ENCODE measurements around the gene CCDC60. TPM values are rescaled to one million over a fixed set of nuclear protein-coding genes. Genes with fewer than 3 reads are reported as not detected.

The CCDC60 gene
- polyA plus RNA-seq, 3 donors: not detected

GRCh38 chr12:119391673-119392072, 57.1 kb downstream of the CCDC60 start:
- Histone ChIP-seq H4K20me1 (ENCODE audit: insufficient read depth, low read length) (no peaks in the 10 kb centered on the region), H3K36me3 (replicated peaks in 1 of 2; ENCODE audit: control insufficient read depth in 1 of 2, insufficient read depth in 2 of 2, low read length in 2 of 2) (no peaks in the 10 kb centered on the region), H3K9me3 (replicated peaks in 1 of 2; ENCODE audit: control insufficient read depth in 1 of 2, insufficient read depth in 1 of 2, low read length in 2 of 2) (no peaks in the 10 kb centered on the region), H3K27me3 (ENCODE audit: control insufficient read depth in 2 of 2, insufficient read depth in 2 of 2, low read length in 2 of 2) (peaks cover 0 to 2% of the 10 kb centered on the region in 2 donors), H3K4me3 (replicated peaks in 1 of 3; ENCODE audit: low read depth in 2 of 3, low read length in 3 of 3) (no peak overlapping the region), H3K79me2 (ENCODE audit: insufficient read depth, low read length) (no peaks in the 10 kb centered on the region), H3K4me1 (ENCODE audit: control insufficient read depth in 1 of 2, insufficient read depth in 2 of 2, low read length in 2 of 2) (no peaks in the 10 kb centered on the region), H3K27ac (ENCODE audit: low read depth in 1 of 2, low read length in 2 of 2) (no peak overlapping the region), H3K4me2 (replicated peaks; ENCODE audit: extremely low read depth, low read length, poor library complexity, severe bottlenecking) (no peak overlapping the region), H2AFZ (ENCODE audit: insufficient read depth, low read depth, low read length, poor library complexity, severe bottlenecking) (no peak overlapping the region), H3K9ac (ENCODE audit: insufficient read depth, low read length, poor library complexity, severe bottlenecking) (no peak overlapping the region)
- Mint-ChIP-seq H3K27me3 (ENCODE audit: low read depth in 3 of 3) (peaks cover 0 to 7% (median 1%) of the 10 kb centered on the region in 3 donors), H3K36me3 (no peaks in the 10 kb centered on the region), H3K9me3 (peaks cover 0 to 7% (median 5%) of the 10 kb centered on the region in 7 donors), H3K4me1 (no peaks in the 10 kb centered on the region), H3K27ac (no peak overlapping the region), H3K4me3 (no peak overlapping the region)
- DNase-seq: no peak
- 85% methylated on average over 5 of the region's 5 CpGs for WGBS (ENCODE audit: insufficient coverage)
- TF ChIP-seq, protein P1, sequence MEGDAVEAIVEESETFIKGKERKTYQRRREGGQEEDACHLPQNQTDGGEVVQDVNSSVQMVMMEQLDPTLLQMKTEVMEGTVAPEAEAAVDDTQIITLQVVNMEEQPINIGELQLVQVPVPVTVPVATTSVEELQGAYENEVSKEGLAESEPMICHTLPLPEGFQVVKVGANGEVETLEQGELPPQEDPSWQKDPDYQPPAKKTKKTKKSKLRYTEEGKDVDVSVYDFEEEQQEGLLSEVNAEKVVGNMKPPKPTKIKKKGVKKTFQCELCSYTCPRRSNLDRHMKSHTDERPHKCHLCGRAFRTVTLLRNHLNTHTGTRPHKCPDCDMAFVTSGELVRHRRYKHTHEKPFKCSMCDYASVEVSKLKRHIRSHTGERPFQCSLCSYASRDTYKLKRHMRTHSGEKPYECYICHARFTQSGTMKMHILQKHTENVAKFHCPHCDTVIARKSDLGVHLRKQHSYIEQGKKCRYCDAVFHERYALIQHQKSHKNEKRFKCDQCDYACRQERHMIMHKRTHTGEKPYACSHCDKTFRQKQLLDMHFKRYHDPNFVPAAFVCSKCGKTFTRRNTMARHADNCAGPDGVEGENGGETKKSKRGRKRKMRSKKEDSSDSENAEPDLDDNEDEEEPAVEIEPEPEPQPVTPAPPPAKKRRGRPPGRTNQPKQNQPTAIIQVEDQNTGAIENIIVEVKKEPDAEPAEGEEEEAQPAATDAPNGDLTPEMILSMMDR (IDR thresholded peaks at IDR 0.05): no peak
- intact Hi-C loops (cut with micrococcal nuclease): no loop called here

GRCh38 chr12:119393677-119394076, 59.1 kb downstream of the CCDC60 start:
- no peak overlapping the region for H3K27ac ChIP-seq (ENCODE audit: low read depth in 1 of 2, low read length in 2 of 2)
- H3K27me3 ChIP-seq (ENCODE audit: control insufficient read depth in 2 of 2, insufficient read depth in 2 of 2, low read length in 2 of 2): no peaks in the 10 kb centered on the region
- H3K36me3 ChIP-seq (replicated peaks in 1 of 2; ENCODE audit: control insufficient read depth in 1 of 2, insufficient read depth in 2 of 2, low read length in 2 of 2): no peaks in the 10 kb centered on the region
- H3K79me2 ChIP-seq (ENCODE audit: insufficient read depth, low read length): no peaks in the 10 kb centered on the region
- Mint-ChIP-seq H3K9me3 (peaks cover 0 to 19% (median 9%) of the 10 kb centered on the region in 7 donors), H3K27ac (no peak overlapping the region), H3K4me3 (no peak overlapping the region), H3K4me1 (no peaks in the 10 kb centered on the region), H3K36me3 (no peaks in the 10 kb centered on the region), H3K27me3 (ENCODE audit: low read depth in 3 of 3) (peaks cover 0 to 7% (median 1%) of the 10 kb centered on the region in 3 donors)
- H2AFZ ChIP-seq (ENCODE audit: insufficient read depth, low read depth, low read length, poor library complexity, severe bottlenecking): no peak overlapping the region
- no peak for DNase-seq
- no peak overlapping the region for H3K9ac ChIP-seq (ENCODE audit: insufficient read depth, low read length, poor library complexity, severe bottlenecking)
- H3K4me3 ChIP-seq (replicated peaks in 1 of 3; ENCODE audit: low read depth in 2 of 3, low read length in 3 of 3): no peak overlapping the region
- WGBS (ENCODE audit: insufficient coverage): 67% methylated on average over 3 of the region's 4 CpGs
- H3K4me1 ChIP-seq (ENCODE audit: control insufficient read depth in 1 of 2, insufficient read depth in 2 of 2, low read length in 2 of 2): no peaks in the 10 kb centered on the region
- H3K4me2 ChIP-seq (replicated peaks; ENCODE audit: extremely low read depth, low read length, poor library complexity, severe bottlenecking): no peak overlapping the region
- H3K9me3 ChIP-seq (replicated peaks in 1 of 2; ENCODE audit: control insufficient read depth in 1 of 2, insufficient read depth in 1 of 2, low read length in 2 of 2): peaks cover 0 to 7% of the 10 kb centered on the region in 2 donors
- no peaks in the 10 kb centered on the region for H4K20me1 ChIP-seq (ENCODE audit: insufficient read depth, low read length)
- TF ChIP-seq, protein P1 (IDR thresholded peaks at IDR 0.05): no peak
- intact Hi-C loops (cut with micrococcal nuclease): no loop called here

Measured in CD14-positive monocyte (primary cell).